HEK293 (cell line): ENCODE results near the gene BATF3.

ENCODE experiments used
- CTCF ChIA-PET: fragments of 350-600 bp; formaldehyde crosslinking; extraction: SDS; loops from one replicate; lab custom pipeline; 2021; ENCODE audit warnings: antibody characterized with exemption; lab: Yijun Ruan, JAX
- POLR2A ChIA-PET: fragments of 300-600 bp; formaldehyde crosslinking; extraction: SDS; loops from one replicate; lab custom pipeline; 2020; ENCODE audit warnings: antibody characterized with exemption, inconsistent platforms; lab: Yijun Ruan, JAX
- H3K27ac ChIP-seq: fragments of 200-500 bp; sonication (Bioruptor generic); 2 replicates; pipeline ENCODE4 v1.5.1; 2014; ENCODE audit warnings: low read depth, low read length, control low read depth, inconsistent platforms; ENCODE audit errors: extremely low read depth
- H3K36me3 ChIP-seq, 2 experiments: fragments of 200-500 bp in 1 of 2; sonication (Bioruptor generic) in 1 of 2; 1 replicate in 1 of 2; 2 replicates in 1 of 2; pipeline ENCODE4 v1.5.1; 2014 to 2017; ENCODE audit warnings: inconsistent platforms in 2 of 2, low read length in 2 of 2; ENCODE audit not compliant: control insufficient read depth in 2 of 2, insufficient read depth in 1 of 2
- H3K4me1 ChIP-seq: fragments of 200-500 bp; sonication (Bioruptor generic); 2 replicates; pipeline ENCODE4 v1.5.1; 2014; ENCODE audit warnings: mild to moderate bottlenecking, low read length, inconsistent platforms; ENCODE audit not compliant: control insufficient read depth, insufficient read depth
- H3K4me3 ChIP-seq: 2 replicates; pipeline ENCODE4 v1.5.1; 2011; ENCODE audit warnings: low read depth, mild to moderate bottlenecking, control low read depth, low read length, moderate library complexity
- H3K9me3 ChIP-seq: fragments of 200-500 bp; sonication (Bioruptor generic); 2 replicates; pipeline ENCODE4 v1.5.1; 2014; ENCODE audit warnings: low read depth, low read length, inconsistent platforms; ENCODE audit not compliant: control insufficient read depth, insufficient read depth
- SCRT2 ChIP-seq: fragments of 450-650 bp; formaldehyde crosslinking; IDR thresholded peaks from 2 replicates; pipeline ENCODE4 v1.5.1; 2016; ENCODE audit warnings: missing biosample characterization, missing genetic modification characterization
- SETDB1 ChIP-seq: IDR thresholded peaks from one replicate; pipeline ENCODE4 v1.6.1; 2017; ENCODE audit warnings: mild to moderate bottlenecking, low read length, moderate library complexity, mixed read lengths; ENCODE audit not compliant: insufficient read length
- ZFP37 ChIP-seq: fragments of 450-650 bp; formaldehyde crosslinking; IDR thresholded peaks from 2 replicates; pipeline ENCODE4 v1.5.1; 2016; ENCODE audit warnings: missing biosample characterization, missing genetic modification characterization
- ZNF23 ChIP-seq: fragments of 450-650 bp; formaldehyde crosslinking; IDR thresholded peaks from 2 replicates; pipeline ENCODE4 v1.5.1; 2016; ENCODE audit warnings: missing biosample characterization, missing genetic modification characterization, borderline replicate concordance
- ZNF248 ChIP-seq: fragments of 450-650 bp; formaldehyde crosslinking; IDR thresholded peaks from 2 replicates; pipeline ENCODE4 v1.5.1; 2017; ENCODE audit warnings: missing biosample characterization, missing genetic modification characterization
- ZNF37A ChIP-seq: fragments of 450-650 bp; IDR thresholded peaks from 2 replicates; pipeline ENCODE4 v1.5.1; 2018; ENCODE audit warnings: missing biosample characterization, missing genetic modification characterization
- ZNF514 ChIP-seq: fragments of 450-650 bp; formaldehyde crosslinking; IDR thresholded peaks from 2 replicates; pipeline ENCODE4 v1.5.1; 2016; ENCODE audit warnings: missing biosample characterization, missing genetic modification characterization
- ZNF768 ChIP-seq: fragments of 450-650 bp; formaldehyde crosslinking; IDR thresholded peaks from 2 replicates; pipeline ENCODE4 v1.5.1; 2018; ENCODE audit warnings: missing biosample characterization, mild to moderate bottlenecking, missing genetic modification characterization
- ZNF791 ChIP-seq: fragments of 450-650 bp; formaldehyde crosslinking; IDR thresholded peaks from 2 replicates; pipeline ENCODE4 v1.5.1; 2016; ENCODE audit warnings: missing biosample characterization, missing genetic modification characterization
- TF ChIP-seq, protein P1 (sequence below): fragments of 450-650 bp; formaldehyde crosslinking; IDR thresholded peaks from 2 replicates; pipeline ENCODE4 v1.5.1; 2016; ENCODE audit warnings: missing biosample characterization, missing genetic modification characterization
- TF ChIP-seq, protein P2 (sequence below): fragments of 450-650 bp; formaldehyde crosslinking; IDR thresholded peaks from 2 replicates; pipeline ENCODE4 v1.5.1; 2016; ENCODE audit warnings: missing biosample characterization, missing genetic modification characterization, borderline replicate concordance
- TF ChIP-seq, protein P3 (sequence below): fragments of 450-650 bp; formaldehyde crosslinking; IDR thresholded peaks from 2 replicates; pipeline ENCODE4 v1.5.1; 2016; ENCODE audit warnings: missing biosample characterization, missing genetic modification characterization
- TF ChIP-seq, protein P4 (sequence below): fragments of 450-650 bp; formaldehyde crosslinking; IDR thresholded peaks from 2 replicates; pipeline ENCODE4 v1.5.1; 2016; ENCODE audit warnings: missing biosample characterization, missing genetic modification characterization
- TF ChIP-seq, protein P5 (sequence below): fragments of 450-650 bp; formaldehyde crosslinking; IDR thresholded peaks from 2 replicates; pipeline ENCODE4 v1.5.1; 2016; ENCODE audit warnings: missing biosample characterization, missing genetic modification characterization

Gene BATF3

DNA sequence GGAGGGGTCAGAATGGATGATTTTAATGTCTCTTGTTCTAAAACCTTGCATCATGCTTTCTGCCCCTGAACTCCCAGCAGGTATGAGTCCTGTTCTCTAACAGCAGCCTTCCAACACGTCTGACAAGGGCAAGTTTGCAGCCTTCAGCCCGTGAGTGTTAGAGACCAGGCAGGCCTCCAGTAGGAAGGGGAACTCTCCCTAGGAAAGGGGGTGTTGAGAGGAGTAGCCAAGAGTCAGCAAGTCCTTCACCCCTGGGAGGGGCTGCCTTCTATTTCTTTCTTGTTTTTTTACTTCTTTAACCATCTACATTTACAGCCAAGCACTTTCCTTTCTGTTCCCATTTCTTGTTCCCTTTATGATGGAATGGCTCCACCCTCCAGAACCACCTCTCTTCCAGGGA, 14.2 kb downstream of the BATF3 start:
- H3K9me3 ChIP-seq: no peaks in the 10 kb centered on the region

DNA sequence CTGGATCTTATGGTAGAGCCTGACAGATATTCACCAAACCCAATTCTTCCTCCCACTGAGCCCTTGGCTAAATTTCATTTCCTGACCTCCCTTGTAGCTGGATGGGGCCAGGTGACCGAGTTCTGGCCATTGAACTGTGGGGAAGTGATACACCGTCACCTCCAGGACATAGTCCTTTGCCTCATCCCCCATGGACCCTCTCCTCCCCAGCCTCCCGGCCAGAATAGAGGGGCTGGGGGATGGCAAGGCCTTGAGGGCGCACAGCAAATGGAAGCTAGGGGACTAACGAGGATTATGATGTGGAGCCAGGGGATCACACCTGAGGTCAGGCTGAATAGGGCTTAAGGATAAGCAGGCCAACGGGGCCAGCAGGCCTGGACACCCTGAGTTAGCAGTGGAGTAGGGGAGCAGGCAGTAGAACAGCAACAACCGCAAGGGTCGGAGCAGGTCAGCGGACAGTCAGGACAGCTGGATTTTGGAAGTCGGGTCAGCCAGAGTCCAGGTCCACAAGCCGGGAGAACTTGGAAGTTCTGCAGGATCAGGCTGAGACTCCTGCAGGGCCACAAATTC, 15.0 kb downstream of the BATF3 start:
- H3K4me1 ChIP-seq: no peaks in the 10 kb centered on the region
- ChIA-PET POLR2A (no interaction called here), CTCF (interaction anchor here (1.3 kb wide), 1 partner anchor 17 kb away, joined by 4 read pairs; no protein-coding TSS in a partner anchor)
- TF ChIP-seq, protein P1, sequence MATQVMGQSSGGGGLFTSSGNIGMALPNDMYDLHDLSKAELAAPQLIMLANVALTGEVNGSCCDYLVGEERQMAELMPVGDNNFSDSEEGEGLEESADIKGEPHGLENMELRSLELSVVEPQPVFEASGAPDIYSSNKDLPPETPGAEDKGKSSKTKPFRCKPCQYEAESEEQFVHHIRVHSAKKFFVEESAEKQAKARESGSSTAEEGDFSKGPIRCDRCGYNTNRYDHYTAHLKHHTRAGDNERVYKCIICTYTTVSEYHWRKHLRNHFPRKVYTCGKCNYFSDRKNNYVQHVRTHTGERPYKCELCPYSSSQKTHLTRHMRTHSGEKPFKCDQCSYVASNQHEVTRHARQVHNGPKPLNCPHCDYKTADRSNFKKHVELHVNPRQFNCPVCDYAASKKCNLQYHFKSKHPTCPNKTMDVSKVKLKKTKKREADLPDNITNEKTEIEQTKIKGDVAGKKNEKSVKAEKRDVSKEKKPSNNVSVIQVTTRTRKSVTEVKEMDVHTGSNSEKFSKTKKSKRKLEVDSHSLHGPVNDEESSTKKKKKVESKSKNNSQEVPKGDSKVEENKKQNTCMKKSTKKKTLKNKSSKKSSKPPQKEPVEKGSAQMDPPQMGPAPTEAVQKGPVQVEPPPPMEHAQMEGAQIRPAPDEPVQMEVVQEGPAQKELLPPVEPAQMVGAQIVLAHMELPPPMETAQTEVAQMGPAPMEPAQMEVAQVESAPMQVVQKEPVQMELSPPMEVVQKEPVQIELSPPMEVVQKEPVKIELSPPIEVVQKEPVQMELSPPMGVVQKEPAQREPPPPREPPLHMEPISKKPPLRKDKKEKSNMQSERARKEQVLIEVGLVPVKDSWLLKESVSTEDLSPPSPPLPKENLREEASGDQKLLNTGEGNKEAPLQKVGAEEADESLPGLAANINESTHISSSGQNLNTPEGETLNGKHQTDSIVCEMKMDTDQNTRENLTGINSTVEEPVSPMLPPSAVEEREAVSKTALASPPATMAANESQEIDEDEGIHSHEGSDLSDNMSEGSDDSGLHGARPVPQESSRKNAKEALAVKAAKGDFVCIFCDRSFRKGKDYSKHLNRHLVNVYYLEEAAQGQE (tag by site-specific recombination): no peak
- TF ChIP-seq ZNF248 (tag by site-specific recombination) (no peak), ZNF768 (no peak), SETDB1 (no peak), ZNF37A (tag by site-specific recombination) (no peak)
- H3K27ac ChIP-seq: no peak overlapping the region
- no peak overlapping the region for H3K4me3 ChIP-seq
- H3K9me3 ChIP-seq: no peaks in the 10 kb centered on the region
- H3K36me3 ChIP-seq: peaks cover 0 to 4% of the 10 kb centered on the region in 2 experiments; a peak in 1 of 3 replicates

More for the DNA sequence above, 14.2 kb downstream of the BATF3 start:
- ChIA-PET POLR2A (no interaction called here), CTCF (no interaction called here)
- no peak overlapping the region for H3K27ac ChIP-seq
- H3K36me3 ChIP-seq: peaks cover 0 to 4% of the 10 kb centered on the region in 2 experiments; a peak in 1 of 3 replicates
- no peak overlapping the region for H3K4me3 ChIP-seq
- TF ChIP-seq, protein P2, sequence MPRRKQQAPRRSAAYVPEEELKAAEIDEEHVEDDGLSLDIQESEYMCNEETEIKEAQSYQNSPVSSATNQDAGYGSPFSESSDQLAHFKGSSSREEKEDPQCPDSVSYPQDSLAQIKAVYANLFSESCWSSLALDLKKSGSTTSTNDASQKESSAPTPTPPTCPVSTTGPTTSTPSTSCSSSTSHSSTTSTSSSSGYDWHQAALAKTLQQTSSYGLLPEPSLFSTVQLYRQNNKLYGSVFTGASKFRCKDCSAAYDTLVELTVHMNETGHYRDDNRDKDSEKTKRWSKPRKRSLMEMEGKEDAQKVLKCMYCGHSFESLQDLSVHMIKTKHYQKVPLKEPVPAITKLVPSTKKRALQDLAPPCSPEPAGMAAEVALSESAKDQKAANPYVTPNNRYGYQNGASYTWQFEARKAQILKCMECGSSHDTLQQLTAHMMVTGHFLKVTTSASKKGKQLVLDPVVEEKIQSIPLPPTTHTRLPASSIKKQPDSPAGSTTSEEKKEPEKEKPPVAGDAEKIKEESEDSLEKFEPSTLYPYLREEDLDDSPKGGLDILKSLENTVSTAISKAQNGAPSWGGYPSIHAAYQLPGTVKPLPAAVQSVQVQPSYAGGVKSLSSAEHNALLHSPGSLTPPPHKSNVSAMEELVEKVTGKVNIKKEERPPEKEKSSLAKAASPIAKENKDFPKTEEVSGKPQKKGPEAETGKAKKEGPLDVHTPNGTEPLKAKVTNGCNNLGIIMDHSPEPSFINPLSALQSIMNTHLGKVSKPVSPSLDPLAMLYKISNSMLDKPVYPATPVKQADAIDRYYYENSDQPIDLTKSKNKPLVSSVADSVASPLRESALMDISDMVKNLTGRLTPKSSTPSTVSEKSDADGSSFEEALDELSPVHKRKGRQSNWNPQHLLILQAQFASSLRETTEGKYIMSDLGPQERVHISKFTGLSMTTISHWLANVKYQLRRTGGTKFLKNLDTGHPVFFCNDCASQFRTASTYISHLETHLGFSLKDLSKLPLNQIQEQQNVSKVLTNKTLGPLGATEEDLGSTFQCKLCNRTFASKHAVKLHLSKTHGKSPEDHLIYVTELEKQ (tag by site-specific recombination): no peak
- TF ChIP-seq, protein P3, sequence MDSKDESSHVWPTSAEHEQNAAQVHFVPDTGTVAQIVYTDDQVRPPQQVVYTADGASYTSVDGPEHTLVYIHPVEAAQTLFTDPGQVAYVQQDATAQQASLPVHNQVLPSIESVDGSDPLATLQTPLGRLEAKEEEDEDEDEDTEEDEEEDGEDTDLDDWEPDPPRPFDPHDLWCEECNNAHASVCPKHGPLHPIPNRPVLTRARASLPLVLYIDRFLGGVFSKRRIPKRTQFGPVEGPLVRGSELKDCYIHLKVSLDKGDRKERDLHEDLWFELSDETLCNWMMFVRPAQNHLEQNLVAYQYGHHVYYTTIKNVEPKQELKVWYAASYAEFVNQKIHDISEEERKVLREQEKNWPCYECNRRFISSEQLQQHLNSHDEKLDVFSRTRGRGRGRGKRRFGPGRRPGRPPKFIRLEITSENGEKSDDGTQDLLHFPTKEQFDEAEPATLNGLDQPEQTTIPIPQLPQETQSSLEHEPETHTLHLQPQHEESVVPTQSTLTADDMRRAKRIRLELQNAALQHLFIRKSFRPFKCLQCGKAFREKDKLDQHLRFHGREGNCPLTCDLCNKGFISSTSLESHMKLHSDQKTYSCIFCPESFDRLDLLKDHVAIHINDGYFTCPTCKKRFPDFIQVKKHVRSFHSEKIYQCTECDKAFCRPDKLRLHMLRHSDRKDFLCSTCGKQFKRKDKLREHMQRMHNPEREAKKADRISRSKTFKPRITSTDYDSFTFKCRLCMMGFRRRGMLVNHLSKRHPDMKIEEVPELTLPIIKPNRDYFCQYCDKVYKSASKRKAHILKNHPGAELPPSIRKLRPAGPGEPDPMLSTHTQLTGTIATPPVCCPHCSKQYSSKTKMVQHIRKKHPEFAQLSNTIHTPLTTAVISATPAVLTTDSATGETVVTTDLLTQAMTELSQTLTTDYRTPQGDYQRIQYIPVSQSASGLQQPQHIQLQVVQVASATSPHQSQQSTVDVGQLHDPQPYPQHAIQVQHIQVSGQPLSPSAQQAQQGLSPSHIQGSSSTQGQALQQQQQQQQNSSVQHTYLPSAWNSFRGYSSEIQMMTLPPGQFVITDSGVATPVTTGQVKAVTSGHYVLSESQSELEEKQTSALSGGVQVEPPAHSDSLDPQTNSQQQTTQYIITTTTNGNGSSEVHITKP (tag by site-specific recombination): peak; percentile 33; the same call in 1 of the 2 replicates
- no peaks in the 10 kb centered on the region for H3K4me1 ChIP-seq

DNA sequence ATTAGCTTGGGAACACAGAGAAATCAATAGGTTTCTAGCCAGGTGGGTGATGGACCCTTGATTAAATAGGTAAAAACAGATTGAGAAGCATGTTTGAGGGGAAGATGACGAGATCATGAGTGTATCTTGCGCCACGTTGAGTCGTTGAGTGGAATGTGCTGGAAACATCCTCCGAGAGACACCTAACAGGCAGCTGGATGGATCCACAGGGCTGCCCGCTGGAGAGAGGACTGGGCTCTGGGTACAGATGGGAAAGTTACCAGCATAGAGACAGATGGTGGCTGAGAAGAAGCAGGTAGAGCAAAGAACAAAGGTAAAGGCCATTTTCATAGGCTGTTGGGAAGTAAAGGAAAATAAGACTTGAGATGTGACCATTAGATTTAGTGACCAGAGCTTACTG, 15.6 kb downstream of the BATF3 start:
- no peak overlapping the region for H3K4me3 ChIP-seq
- H3K9me3 ChIP-seq: no peaks in the 10 kb centered on the region
- H3K36me3 ChIP-seq: peaks cover 0 to 4% of the 10 kb centered on the region in 2 experiments; a peak in 1 of 3 replicates
- H3K4me1 ChIP-seq: no peaks in the 10 kb centered on the region
- H3K27ac ChIP-seq: no peak overlapping the region
- ChIA-PET POLR2A (interaction anchor here (0.6 kb wide), 1 partner anchor 22 kb away, joined by 3 read pairs; no protein-coding TSS in a partner anchor), CTCF (interaction anchor here (1.3 kb wide), 1 partner anchor 17 kb away, joined by 4 read pairs; no protein-coding TSS in a partner anchor)
- TF ChIP-seq ZNF23 (no peak), ZNF514 (tag by site-specific recombination) (no peak), SCRT2 (tag by site-specific recombination) (no peak), ZFP37 (tag by site-specific recombination) (no peak), ZNF791 (no peak)
- TF ChIP-seq, protein P4, sequence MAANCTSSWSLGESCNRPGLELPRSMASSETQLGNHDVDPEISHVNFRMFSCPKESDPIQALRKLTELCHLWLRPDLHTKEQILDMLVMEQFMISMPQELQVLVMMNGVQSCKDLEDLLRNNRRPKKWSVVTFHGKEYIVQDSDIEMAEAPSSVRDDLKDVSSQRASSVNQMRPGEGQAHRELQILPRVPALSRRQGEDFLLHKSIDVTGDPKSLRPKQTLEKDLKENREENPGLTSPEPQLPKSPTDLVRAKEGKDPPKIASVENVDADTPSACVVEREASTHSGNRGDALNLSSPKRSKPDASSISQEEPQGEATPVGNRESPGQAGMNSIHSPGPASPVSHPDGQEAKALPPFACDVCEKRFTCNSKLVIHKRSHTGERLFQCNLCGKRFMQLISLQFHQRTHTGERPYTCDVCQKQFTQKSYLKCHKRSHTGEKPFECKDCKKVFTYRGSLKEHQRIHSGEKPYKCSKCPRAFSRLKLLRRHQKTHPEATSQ (tag by site-specific recombination): no peak
- TF ChIP-seq, protein P5, sequence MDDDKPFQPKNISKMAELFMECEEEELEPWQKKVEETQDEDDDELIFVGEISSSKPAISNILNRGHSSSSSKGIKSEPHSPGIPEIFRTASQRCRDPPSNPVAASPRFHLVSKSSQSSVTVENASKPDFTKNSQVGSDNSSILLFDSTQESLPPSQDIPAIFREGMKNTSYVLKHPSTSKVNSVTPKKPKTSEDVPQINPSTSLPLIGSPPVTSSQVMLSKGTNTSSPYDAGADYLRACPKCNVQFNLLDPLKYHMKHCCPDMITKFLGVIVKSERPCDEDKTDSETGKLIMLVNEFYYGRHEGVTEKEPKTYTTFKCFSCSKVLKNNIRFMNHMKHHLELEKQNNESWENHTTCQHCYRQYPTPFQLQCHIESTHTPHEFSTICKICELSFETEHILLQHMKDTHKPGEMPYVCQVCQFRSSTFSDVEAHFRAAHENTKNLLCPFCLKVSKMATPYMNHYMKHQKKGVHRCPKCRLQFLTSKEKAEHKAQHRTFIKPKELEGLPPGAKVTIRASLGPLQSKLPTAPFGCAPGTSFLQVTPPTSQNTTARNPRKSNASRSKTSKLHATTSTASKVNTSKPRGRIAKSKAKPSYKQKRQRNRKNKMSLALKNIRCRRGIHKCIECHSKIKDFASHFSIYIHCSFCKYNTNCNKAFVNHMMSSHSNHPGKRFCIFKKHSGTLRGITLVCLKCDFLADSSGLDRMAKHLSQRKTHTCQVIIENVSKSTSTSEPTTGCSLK: no peak
